ENCODE results near the gene SEC62. TPM values are rescaled to one million over a fixed set of nuclear protein-coding genes. Genes with fewer than 3 reads are reported as not detected.
A peak's percentile ranks its signal among the peaks of the same experiment; 100 is the strongest.

Gene SEC62
- total RNA-seq, 4 donors from 2014 or later, result 20.0 to 195 (median 65.2) TPM

GRCh38 chr3:169954142-169954756, 12.4 kb upstream of the SEC62 start:
- Histone ChIP-seq H3K27me3 (no peaks in the 10 kb centered on the region), H3K4me3 (peak overlapping the region in 1 of 2 donors; percentile 3), H3K27ac (peak overlapping the region; percentile 17 to 42), H3K4me1 (no peaks in the 10 kb centered on the region), H3K9me3 (no peaks in the 10 kb centered on the region), H3K36me3 (no peaks in the 10 kb centered on the region)
- TF ChIP-seq CTCF (IDR thresholded peaks at IDR 0.05) (no peak), POLR2A (IDR thresholded peaks at IDR 0.05) (no peak)
- no peak for DNase-seq
- intact Hi-C loops (cut with DNase I; ENCODE audit: low total_unique reads), result no loop called here

DNA sequence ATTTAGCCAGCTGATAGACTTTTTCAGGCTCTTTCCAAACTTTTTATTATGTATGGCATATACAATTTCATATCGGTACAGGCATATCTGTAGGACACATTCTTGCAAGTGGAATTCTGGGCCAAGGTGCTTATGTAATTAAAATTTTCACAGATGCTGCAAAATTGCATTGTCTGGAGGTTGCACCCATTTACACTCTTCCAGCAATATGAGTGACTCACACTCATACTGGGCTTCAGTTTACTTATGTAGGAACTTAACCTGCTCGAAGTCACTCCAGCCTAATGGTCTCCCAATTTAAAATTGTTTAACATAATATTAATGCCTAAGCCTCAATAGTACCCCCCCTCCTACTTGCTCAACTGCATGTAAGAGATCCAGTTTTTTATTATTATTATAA, 11.2 kb upstream of the SEC62 start:
- Histone ChIP-seq H3K27me3 (no peaks in the 10 kb centered on the region), H3K27ac (no peak overlapping the region), H3K4me3 (no peak overlapping the region), H3K4me1 (no peaks in the 10 kb centered on the region), H3K9me3 (no peaks in the 10 kb centered on the region), H3K36me3 (no peaks in the 10 kb centered on the region)
- no peak for TF ChIP-seq POLR2A (IDR thresholded peaks at IDR 0.05)
- TF ChIP-seq CTCF (IDR thresholded peaks at IDR 0.05), result no peak
- DNase-seq, result no peak
- intact Hi-C loops (cut with DNase I; ENCODE audit: low total_unique reads), result no loop called here

DNA sequence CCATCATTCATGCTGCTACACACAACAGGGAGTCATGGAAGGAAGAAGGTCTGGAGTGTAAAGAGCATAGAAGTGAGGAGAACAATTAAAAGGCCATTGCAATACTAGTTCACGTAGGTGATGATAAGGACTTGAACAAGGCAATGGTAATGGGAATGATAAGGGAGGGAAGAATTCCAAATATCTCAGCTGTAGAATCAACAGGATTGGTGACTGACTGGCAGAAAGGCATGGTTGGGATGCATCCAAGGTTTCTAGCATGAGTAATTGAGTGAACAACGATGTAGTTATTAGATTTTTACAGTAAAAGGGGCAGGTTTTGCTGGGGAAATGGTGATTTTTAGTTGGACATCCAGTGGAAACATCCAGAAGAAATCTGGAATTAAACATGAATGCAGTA, 2.4 kb upstream of the SEC62 start:
- no peak for TF ChIP-seq POLR2A (IDR thresholded peaks at IDR 0.05)
- no peak for TF ChIP-seq CTCF (IDR thresholded peaks at IDR 0.05)
- Histone ChIP-seq H3K27me3 (no peaks in the 10 kb centered on the region), H3K36me3 (no peaks in the 10 kb centered on the region), H3K4me1 (peaks cover 0 to 3% of the 10 kb centered on the region in 2 donors), H3K27ac (no peak overlapping the region), H3K9me3 (no peaks in the 10 kb centered on the region), H3K4me3 (no peak overlapping the region)
- intact Hi-C loops (cut with DNase I; ENCODE audit: low total_unique reads), result no loop called here
- no peak for DNase-seq

DNA sequence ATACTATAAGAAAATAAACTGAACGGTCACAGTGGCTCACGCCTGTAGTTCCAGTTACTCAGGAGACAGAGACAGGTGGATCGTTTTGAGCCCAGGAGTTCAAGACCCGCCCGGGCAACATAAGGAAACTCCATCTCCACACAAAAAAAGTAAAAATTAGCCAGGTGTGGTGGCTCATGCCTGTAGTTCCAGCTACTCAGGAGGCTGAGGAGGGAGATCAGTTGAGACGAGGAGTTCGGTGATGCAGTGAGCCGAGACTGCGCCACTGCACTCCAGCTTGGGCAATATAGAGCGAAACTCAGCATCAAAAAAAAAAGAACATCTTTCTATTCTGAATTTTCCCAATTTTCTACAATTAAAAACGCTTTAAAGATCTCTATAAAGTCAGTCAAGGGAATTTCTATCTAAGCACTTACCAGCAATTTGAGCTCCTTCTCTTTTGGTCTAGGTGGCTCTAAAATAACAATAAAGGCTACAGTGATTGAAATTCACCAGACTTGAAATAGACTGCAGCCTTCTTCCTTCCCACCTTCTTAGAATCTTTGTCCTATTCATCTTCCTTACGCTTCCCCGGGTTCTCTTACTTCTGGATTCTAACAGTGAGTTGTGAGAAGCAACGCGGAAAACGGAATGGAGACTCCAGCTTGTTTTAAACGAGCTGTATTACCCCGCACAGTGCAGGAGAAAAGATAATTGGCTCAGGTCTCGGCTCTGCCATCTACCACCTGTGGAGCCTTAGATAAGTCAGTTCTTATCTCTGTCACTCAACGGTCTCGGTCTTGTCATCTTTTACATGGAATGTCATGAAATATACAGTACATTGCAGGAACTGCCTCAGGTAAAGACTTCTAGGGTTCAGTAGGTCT, 812 bp upstream of the SEC62 start:
- no peaks in the 10 kb centered on the region for H3K9me3 ChIP-seq
- TF ChIP-seq CTCF (IDR thresholded peaks at IDR 0.05), result no peak
- TF ChIP-seq POLR2A (IDR thresholded peaks at IDR 0.05), result no peak
- DNase-seq, result no peak
- intact Hi-C loops (cut with DNase I; ENCODE audit: low total_unique reads), result no loop called here
- peak overlapping the region; percentile 95 to 100 for H3K27ac ChIP-seq
- H3K36me3 ChIP-seq, result no peaks in the 10 kb centered on the region
- peaks cover 0 to 7% of the 10 kb centered on the region in 2 donors for H3K4me1 ChIP-seq
- peak overlapping the region; percentile 80 to 100 for H3K4me3 ChIP-seq
- H3K27me3 ChIP-seq, result no peaks in the 10 kb centered on the region

All from uterus (tissue), 4 donors.